Upper lobe of left lung (tissue), 6 donors: ENCODE results near the gene SPATA6. TPM values are rescaled to one million over a fixed set of nuclear protein-coding genes. Genes with fewer than 3 reads are reported as not detected.
"Not testable (repeated sequence)": the region's sequence is repeated elsewhere in the genome, so short reads cannot be mapped to it uniquely, and the experiment has no call there.

Experiments
- ATAC-seq, 2 donors: fragments of 200-7000 bp; cut with Tn5 transposase; one replicate each; pipeline ENCODE4 v1.9.1; 2022; ENCODE audit warnings: mild to moderate bottlenecking in 2 of 2, moderate library complexity in 2 of 2; ENCODE audit not compliant: low FRiP score in 2 of 2
- DNase-seq, 2 donors: peaks; one replicate each; pipeline ENCODE4 v3.0.0-alpha.2; 2019 to 2020
- H3K27ac ChIP-seq, 4 donors: fragments of 200-600 bp; sonication (generic); one replicate each; pipeline ENCODE4 v1.5.1; 2016 to 2019
- H3K27me3 ChIP-seq, 4 donors: fragments of 200-600 bp; sonication (generic); one replicate each; pipeline ENCODE4 v1.5.1; 2017 to 2019
- H3K36me3 ChIP-seq, 4 donors: fragments of 200-600 bp; sonication (generic); one replicate each; pipeline ENCODE4 v1.5.1; 2016 to 2019
- H3K4me1 ChIP-seq, 4 donors: fragments of 200-600 bp; sonication (generic); one replicate each; pipeline ENCODE4 v1.5.1; 2018 to 2019
- H3K4me3 ChIP-seq, 4 donors: fragments of 200-600 bp; sonication (generic); one replicate each; pipeline ENCODE4 v1.5.1; 2017 to 2019; ENCODE audit warnings: mild to moderate bottlenecking in 2 of 4, moderate library complexity in 1 of 4
- H3K9me3 ChIP-seq, 4 donors: fragments of 200-600 bp; sonication (generic); one replicate each; pipeline ENCODE4 v1.5.1; 2018 to 2019
- CTCF ChIP-seq, 6 experiments: fragments of 450-650 bp in 4 of 6; fragments of 200-600 bp in 2 of 6; sonication (generic) in 2 of 6; IDR thresholded peaks; one replicate each; pipeline ENCODE4 v1.5.1; 2016 to 2019; ENCODE audit warnings: antibody characterized with exemption in 6 of 6
- EP300 ChIP-seq, 4 donors: sonication (generic); formaldehyde crosslinking; IDR thresholded peaks; one replicate each; pipeline ENCODE4 v1.5.1; 2017; ENCODE audit warnings: antibody characterized with exemption in 4 of 4, control low read depth in 2 of 4
- POLR2A ChIP-seq, 4 donors: fragments of 450-650 bp; IDR thresholded peaks; one replicate each; pipeline ENCODE4 v1.5.1; 2016 to 2017; ENCODE audit warnings: antibody characterized with exemption in 4 of 4, mild to moderate bottlenecking in 2 of 4
- POLR2AphosphoS5 ChIP-seq, 2 donors: sonication (generic); formaldehyde crosslinking; IDR thresholded peaks; one replicate each; pipeline ENCODE4 v1.5.1; 2017; ENCODE audit warnings: antibody characterized with exemption in 2 of 2
- WGBS, 2 donors: methylation state at CpG; one replicate each; pipeline ENCODE4 v1.1.5; 2017 to 2018; 5-methylcytosine and 5-hydroxymethylcytosine counted together
- total RNA-seq, 6 donors: library from RNA; depleted of rRNA in 4 of 6; stranded (reverse); fragments of >200 nt in 4 of 6; gene quantifications; one replicate each; pipeline versions ENCODE4 v1.1.0 to v1.2.1, GENCODE V29; 2016 to 2021
- donor health status: DM: no; HTN: no; CAD: no; lungs with moderate emphysema.
- donor health status: DM: no; HTN: yes; CAD: no; lungs with severe emphysema.

SPATA6 gene
- total RNA-seq, 6 donors from 2014 or later = 9.4 to 31.6 (median 21.0) TPM

GRCh38 chr1:48493041-48493440, 21.0 kb upstream of the SPATA6 start:
- ATAC-seq (no peak), DNase-seq (no peak)
- H3K36me3 ChIP-seq = no peaks in the 10 kb centered on the region
- no peak overlapping the region for H3K4me3 ChIP-seq
- H3K27me3 ChIP-seq = no peaks in the 10 kb centered on the region
- H3K27ac ChIP-seq = no peak overlapping the region
- WGBS, 2 donors = 45 to 55% methylated on average over 5 of the region's 5 CpGs
- no peaks in the 10 kb centered on the region for H3K9me3 ChIP-seq
- no peak for TF ChIP-seq EP300 (IDR thresholded peaks at IDR 0.05)
- no peak for TF ChIP-seq POLR2A (IDR thresholded peaks at IDR 0.05)
- TF ChIP-seq CTCF (IDR thresholded peaks at IDR 0.05) = no peak
- TF ChIP-seq POLR2AphosphoS5 (IDR thresholded peaks at IDR 0.05) = no peak
- peaks cover 0 to 4% (median 0%) of the 10 kb centered on the region in 4 donors for H3K4me1 ChIP-seq

- Histone ChIP-seq H3K9me3 (no peaks in the 10 kb centered on the region), H3K4me3 (no peak overlapping the region), H3K4me1 (peaks cover 0 to 4% (median 0%) of the 10 kb centered on the region in 4 donors), H3K27ac (no peak overlapping the region), H3K36me3 (no peaks in the 10 kb centered on the region), H3K27me3 (no peaks in the 10 kb centered on the region)
- ATAC-seq (no peak), DNase-seq (no peak)
- TF ChIP-seq CTCF (IDR thresholded peaks at IDR 0.05) (no peak), EP300 (IDR thresholded peaks at IDR 0.05) (no peak), POLR2A (IDR thresholded peaks at IDR 0.05) (no peak), POLR2AphosphoS5 (IDR thresholded peaks at IDR 0.05) (no peak)
Observed at GRCh38 chr1:48492392-48492791, 20.4 kb upstream of the SPATA6 start.

GRCh38 chr1:48488721-48489120, 16.7 kb upstream of the SPATA6 start:
- WGBS, 2 donors = 81 to 93% methylated on average over 2 of the region's 2 CpGs
- Histone ChIP-seq H3K9me3 (no peaks in the 10 kb centered on the region), H3K4me1 (no peaks in the 10 kb centered on the region), H3K4me3 (no peak overlapping the region), H3K36me3 (no peaks in the 10 kb centered on the region), H3K27me3 (no peaks in the 10 kb centered on the region), H3K27ac (no peak overlapping the region)
- no peak for TF ChIP-seq EP300 (IDR thresholded peaks at IDR 0.05)
- no peak for TF ChIP-seq POLR2A (IDR thresholded peaks at IDR 0.05)
- no peak for TF ChIP-seq CTCF (IDR thresholded peaks at IDR 0.05)
- no peak for TF ChIP-seq POLR2AphosphoS5 (IDR thresholded peaks at IDR 0.05)
- ATAC-seq (no peak), DNase-seq (no peak)

GRCh38 chr1:48480504-48480903, 8.5 kb upstream of the SPATA6 start:
- Histone ChIP-seq H3K4me1 (no peaks in the 10 kb centered on the region), H3K27me3 (no peaks in the 10 kb centered on the region), H3K27ac (no peak overlapping the region), H3K9me3 (no peaks in the 10 kb centered on the region), H3K36me3 (no peaks in the 10 kb centered on the region), H3K4me3 (no peak overlapping the region)
- no peak for DNase-seq
- ATAC-seq = no peak
- no peak for TF ChIP-seq CTCF (IDR thresholded peaks at IDR 0.05)
- no peak for TF ChIP-seq EP300 (IDR thresholded peaks at IDR 0.05)
- TF ChIP-seq POLR2AphosphoS5 (IDR thresholded peaks at IDR 0.05) = no peak
- TF ChIP-seq POLR2A (IDR thresholded peaks at IDR 0.05) = no peak

GRCh38 chr1:48480023-48480422, 8.0 kb upstream of the SPATA6 start:
- not testable (repeated sequence) for H3K36me3 ChIP-seq, H3K9me3 ChIP-seq, DNase-seq, ATAC-seq, H3K4me3 ChIP-seq, H3K27me3 ChIP-seq, H3K4me1 ChIP-seq, H3K27ac ChIP-seq
- WGBS, 2 donors = 42 to 77% methylated on average over 2 to 4 of the region's 4 CpGs
